H9 (cell line): ENCODE data around the gene ZFP14. TPM values are rescaled to one million over a fixed set of nuclear protein-coding genes. Genes with fewer than 3 reads are reported as not detected.
"Not testable (repeated sequence)": the region's sequence is repeated elsewhere in the genome, so short reads cannot be mapped to it uniquely, and the experiment has no call there.

ENCODE experiments used
- DNase-seq: peaks from one replicate; pipeline ENCODE4 v3.0.0-alpha.2; 2017
- H2AFZ ChIP-seq: one replicate; pipeline ENCODE4 v1.6.1; 2013; ENCODE audit warnings: mild to moderate bottlenecking, low read length, control low read depth, moderate library complexity
- H2AK5ac ChIP-seq: 2 replicates; pipeline ENCODE4 v1.6.1; 2013; ENCODE audit warnings: low read length, control low read depth, mixed read lengths; ENCODE audit not compliant: insufficient read length
- H2BK120ac ChIP-seq: one replicate; pipeline ENCODE4 v1.6.1; 2013; ENCODE audit warnings: low read depth, mild to moderate bottlenecking, low read length, control low read depth, inconsistent platforms; ENCODE audit not compliant: poor library complexity, severe bottlenecking
- H2BK12ac ChIP-seq: 2 replicates; pipeline ENCODE4 v1.6.1; 2013; ENCODE audit warnings: low read length, control low read depth, mixed read lengths, low read depth; ENCODE audit not compliant: insufficient read length
- H2BK15ac ChIP-seq: 2 replicates; pipeline ENCODE4 v1.6.1; 2013; ENCODE audit warnings: low read depth, low read length, control low read depth
- H2BK20ac ChIP-seq: one replicate; pipeline ENCODE4 v1.6.1; 2013; ENCODE audit warnings: low read depth, mild to moderate bottlenecking, low read length, control low read depth, inconsistent platforms; ENCODE audit not compliant: poor library complexity, severe bottlenecking
- H2BK5ac ChIP-seq: 2 replicates; pipeline ENCODE4 v1.6.1; 2013; ENCODE audit warnings: low read length, control low read depth, mixed read lengths; ENCODE audit not compliant: insufficient read length
- H3K14ac ChIP-seq: 2 replicates; pipeline ENCODE4 v1.6.1; 2013; ENCODE audit warnings: low read length, control low read depth; ENCODE audit not compliant: insufficient read depth
- H3K18ac ChIP-seq: 2 replicates; pipeline ENCODE4 v1.6.1; 2013; ENCODE audit warnings: low read depth, mild to moderate bottlenecking, mixed read lengths, low read length, control low read depth; ENCODE audit not compliant: insufficient read length
- H3K23ac ChIP-seq: 2 replicates; pipeline ENCODE4 v1.6.1; 2013; ENCODE audit warnings: low read length, control low read depth, mixed read lengths, low read depth; ENCODE audit not compliant: insufficient read length
- H3K23me2 ChIP-seq: 2 replicates; pipeline ENCODE4 v1.6.1; 2013; ENCODE audit warnings: low read depth, mild to moderate bottlenecking, mixed read lengths, low read length, control low read depth; ENCODE audit not compliant: insufficient read length, poor library complexity, severe bottlenecking
- H3K27ac ChIP-seq: 2 replicates; pipeline ENCODE4 v1.5.1; 2013; ENCODE audit warnings: low read length, control low read depth, mixed read lengths, low read depth; ENCODE audit not compliant: insufficient read length
- H3K27me3 ChIP-seq: 2 replicates; pipeline ENCODE4 v1.6.1; 2013; ENCODE audit warnings: low read length, control low read depth, inconsistent platforms; ENCODE audit not compliant: insufficient read depth
- H3K4ac ChIP-seq: 2 replicates; pipeline ENCODE4 v1.6.1; 2013; ENCODE audit warnings: low read depth, mild to moderate bottlenecking, control low read depth, inconsistent platforms, low read length, moderate library complexity
- H3K4me1 ChIP-seq: 2 replicates; pipeline ENCODE4 v1.6.1; 2013; ENCODE audit warnings: low read length, control low read depth, inconsistent platforms; ENCODE audit not compliant: insufficient read depth
- H3K4me2 ChIP-seq: 2 replicates; pipeline ENCODE4 v1.6.1; 2013; ENCODE audit warnings: low read length, control low read depth, mixed read lengths; ENCODE audit not compliant: insufficient read length, insufficient read depth
- H3K56ac ChIP-seq: 2 replicates; pipeline ENCODE4 v1.6.1; 2013; ENCODE audit warnings: low read depth, mild to moderate bottlenecking, mixed read lengths, low read length, control low read depth; ENCODE audit not compliant: insufficient read length
- H3K79me1 ChIP-seq: 2 replicates; pipeline ENCODE4 v1.6.1; 2013; ENCODE audit warnings: low read depth, mild to moderate bottlenecking, moderate library complexity, low read length, control low read depth, inconsistent platforms; ENCODE audit not compliant: insufficient read depth, poor library complexity, severe bottlenecking
- H3K79me2 ChIP-seq: 2 replicates; pipeline ENCODE4 v1.6.1; 2013; ENCODE audit warnings: low read length, control low read depth, inconsistent platforms; ENCODE audit not compliant: insufficient read depth
- H3K9ac ChIP-seq: 2 replicates; pipeline ENCODE4 v1.6.1; 2013; ENCODE audit warnings: low read length, control low read depth, mixed read lengths; ENCODE audit not compliant: insufficient read length; ENCODE audit errors: extremely low read depth
- H3K9me3 ChIP-seq: one replicate; pipeline ENCODE4 v1.6.1; 2013; ENCODE audit warnings: low read depth, low read length, inconsistent platforms; ENCODE audit not compliant: control insufficient read depth
- H3T11ph ChIP-seq: one replicate; pipeline ENCODE4 v1.6.1; 2013; ENCODE audit warnings: mild to moderate bottlenecking, low read length, control low read depth, inconsistent platforms
- H4K20me1 ChIP-seq: one replicate; pipeline ENCODE4 v1.6.1; 2013; ENCODE audit not compliant: control insufficient read depth, insufficient read length, insufficient read depth
- H4K5ac ChIP-seq: 2 replicates; pipeline ENCODE4 v1.6.1; 2013; ENCODE audit warnings: low read depth, mild to moderate bottlenecking, mixed read lengths, low read length, control low read depth; ENCODE audit not compliant: insufficient read length
- H4K8ac ChIP-seq: replicated peaks from 2 replicates; pipeline ENCODE4 v1.6.1; 2013; ENCODE audit warnings: low read length, control low read depth, mixed read lengths, low read depth; ENCODE audit not compliant: insufficient read length
- H4K91ac ChIP-seq: 2 replicates; pipeline ENCODE4 v1.6.1; 2013; ENCODE audit warnings: low read depth, mild to moderate bottlenecking, moderate library complexity, mixed read lengths, low read length, control low read depth; ENCODE audit not compliant: insufficient read length
- H3K27ac Mint-ChIP-seq, 3 experiments: 2 replicates in 2 of 3; 3 replicates in 1 of 3; pipeline ENCODE4 v1.8.0; 2020 to 2021; ENCODE audit warnings: mixed read lengths in 3 of 3, mild to moderate bottlenecking in 1 of 3, moderate library complexity in 1 of 3
- H3K27me3 Mint-ChIP-seq: 2 replicates; pipeline ENCODE4 v1.8.0; 2021; ENCODE audit warnings: low read depth, mild to moderate bottlenecking, moderate library complexity, mixed read lengths
- H3K36me3 Mint-ChIP-seq, 3 experiments: 2 replicates in 2 of 3; 3 replicates in 1 of 3; pipeline ENCODE4 v1.8.0; 2020 to 2021; ENCODE audit warnings: low read depth in 3 of 3, mixed read lengths in 3 of 3; ENCODE audit not compliant: insufficient read depth in 1 of 3
- H3K4me1 Mint-ChIP-seq, 2 experiments: 2 replicates each; pipeline ENCODE4 v1.8.0; 2020; ENCODE audit warnings: mixed read lengths in 2 of 2
- H3K4me3 Mint-ChIP-seq, 2 experiments: 2 replicates in 1 of 2; 3 replicates in 1 of 2; pipeline ENCODE4 v1.8.0; 2020 to 2021; ENCODE audit warnings: mild to moderate bottlenecking in 2 of 2, mixed read lengths in 2 of 2, moderate library complexity in 1 of 2
- H3K9me3 Mint-ChIP-seq, 2 experiments: 2 replicates in 1 of 2; 3 replicates in 1 of 2; pipeline ENCODE4 v1.8.0; 2020; ENCODE audit warnings: mild to moderate bottlenecking in 2 of 2, mixed read lengths in 2 of 2, moderate library complexity in 1 of 2
- CTCF ChIP-seq: fragments of 200-600 bp; sonication (generic); conservative IDR thresholded peaks from 3 replicates; pipeline ENCODE4 v1.8.0; 2021; ENCODE audit warnings: antibody characterized with exemption, mild to moderate bottlenecking
- WGBS: extraction: QIAGEN DNeasy Blood & Tissue Kit; methylation state at CpG from one replicate; pipeline ENCODE4 v1.1.7; 2013; ENCODE audit warnings: missing lambda C conversion rate, low lambda C conversion rate, mixed read lengths; ENCODE audit not compliant: insufficient read length; ENCODE audit errors: extremely low coverage; 5-methylcytosine and 5-hydroxymethylcytosine counted together
- total RNA-seq: library from RNA; stranded (reverse); gene quantifications from 2 replicates; pipeline ENCODE4 v1.2.1, GENCODE V29; 2021

The ZFP14 gene
- total RNA-seq, 1 experiment from 2014 or later: 4.5 TPM

DNA sequence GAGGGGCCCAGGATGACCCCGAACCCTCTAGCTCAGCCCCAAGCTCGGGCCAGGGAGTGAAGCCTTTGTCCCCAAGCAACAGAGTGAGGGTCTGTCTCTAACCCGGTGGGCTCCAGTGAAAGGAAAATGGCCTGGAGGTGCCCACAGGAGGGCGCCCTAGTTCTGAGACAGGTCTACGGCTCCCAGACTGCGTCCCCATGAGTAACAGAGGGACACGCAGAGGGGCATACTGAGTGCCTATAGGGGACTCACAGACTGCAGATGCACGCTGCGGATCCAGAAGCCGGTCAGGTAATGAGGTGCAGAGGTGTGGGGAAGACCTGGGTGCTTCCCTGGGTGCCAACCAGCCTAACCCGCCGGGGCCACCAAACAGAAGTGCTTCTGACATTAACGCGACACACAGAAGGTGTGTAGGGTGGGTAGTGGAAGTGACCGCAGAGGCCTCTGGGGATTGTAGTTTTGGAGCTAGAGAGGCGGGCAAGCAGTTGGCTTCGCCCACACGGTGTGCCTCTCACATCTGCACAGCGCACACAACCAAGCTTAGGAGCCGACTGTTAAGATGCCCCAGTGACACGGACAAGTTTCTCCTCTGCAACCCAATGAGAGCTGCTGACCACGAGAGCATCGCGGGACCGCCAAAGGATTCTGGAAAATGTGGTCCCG, 67.8 kb downstream of the ZFP14 start:
- not testable (repeated sequence) for H2BK5ac ChIP-seq, H3K27me3 Mint-ChIP-seq, H3K9ac ChIP-seq, H3K4ac ChIP-seq, H3K27ac Mint-ChIP-seq, H3K79me2 ChIP-seq, H3K4me2 ChIP-seq, H3K27ac ChIP-seq, H3K27me3 ChIP-seq, H2BK20ac ChIP-seq, H3K4me1 Mint-ChIP-seq, H4K5ac ChIP-seq, H2BK15ac ChIP-seq, H4K8ac ChIP-seq, H3K4me1 ChIP-seq, H2BK12ac ChIP-seq, H2BK120ac ChIP-seq, H3K9me3 ChIP-seq, H3K79me1 ChIP-seq, H4K20me1 ChIP-seq, DNase-seq, H4K91ac ChIP-seq, H3T11ph ChIP-seq, H3K14ac ChIP-seq, H3K23me2 ChIP-seq, H2AK5ac ChIP-seq, H3K4me3 Mint-ChIP-seq, H2AFZ ChIP-seq, H3K9me3 Mint-ChIP-seq, H3K56ac ChIP-seq, H3K23ac ChIP-seq, H3K18ac ChIP-seq
- no CpG with 5 or more reads among the region's 26 CpGs for WGBS
- peaks cover 23 to 26% (median 25%) of the 10 kb centered on the region in 3 experiments for H3K36me3 Mint-ChIP-seq
- peak; percentile 33; the same call in 2 of the 3 replicates for TF ChIP-seq CTCF

DNA sequence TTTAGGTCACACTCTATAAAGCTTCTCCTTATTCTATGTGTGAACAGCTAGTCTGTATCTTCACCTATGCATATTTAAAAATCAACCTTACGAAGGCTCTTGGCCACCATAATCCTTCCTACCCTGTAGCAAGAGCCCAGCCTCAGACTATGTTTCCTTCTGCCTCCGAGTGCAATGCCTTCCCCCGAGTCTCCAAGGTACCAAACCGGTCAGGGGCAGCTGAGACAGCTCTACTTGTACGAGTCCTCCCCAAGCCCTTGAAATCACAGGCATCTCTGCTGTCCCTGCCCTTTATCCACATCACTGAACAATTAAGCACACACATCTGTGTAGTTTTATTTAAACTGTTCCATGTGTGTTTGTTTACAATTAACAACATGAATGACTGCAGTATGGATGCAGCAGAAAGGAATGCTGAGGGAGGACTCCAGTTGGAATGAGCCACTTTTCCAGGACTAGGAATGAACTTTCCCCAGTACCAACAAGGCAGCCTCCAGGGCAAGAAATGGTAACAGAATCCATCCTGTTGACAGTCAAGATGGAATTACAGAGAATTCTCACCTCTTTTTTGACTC, 68.5 kb downstream of the ZFP14 start:
- H3K23me2 ChIP-seq, H3K56ac ChIP-seq, H2BK15ac ChIP-seq, H4K20me1 ChIP-seq, H3K23ac ChIP-seq, H3K14ac ChIP-seq, H3K27ac Mint-ChIP-seq, H4K5ac ChIP-seq, H3K4me3 Mint-ChIP-seq, H3K4ac ChIP-seq, H3K9me3 Mint-ChIP-seq, H3K27me3 ChIP-seq, H3K9me3 ChIP-seq, H3T11ph ChIP-seq, H3K4me1 Mint-ChIP-seq, H3K4me1 ChIP-seq, H3K27me3 Mint-ChIP-seq, H4K8ac ChIP-seq, DNase-seq, H2BK120ac ChIP-seq, H3K79me2 ChIP-seq, H4K91ac ChIP-seq, H3K27ac ChIP-seq, H2BK20ac ChIP-seq, H2AK5ac ChIP-seq, H2BK12ac ChIP-seq, H3K4me2 ChIP-seq, H3K18ac ChIP-seq, H2BK5ac ChIP-seq, H2AFZ ChIP-seq, H3K79me1 ChIP-seq, H3K9ac ChIP-seq: not testable (repeated sequence)
- no CpG with 5 or more reads among the region's 5 CpGs for WGBS
- H3K36me3 Mint-ChIP-seq: peaks cover 18 to 20% (median 19%) of the 10 kb centered on the region in 3 experiments
